Endothelial cell of umbilical vein (primary cell): ENCODE results near the gene RNF157. TPM values are rescaled to one million over a fixed set of nuclear protein-coding genes. Genes with fewer than 3 reads are reported as not detected.

ENCODE experiments used
- BruUV-seq: library from RNA; stranded (reverse); fragments of 400-500 nt; replicated peaks from 2 replicates; lab custom pipeline; 2021; lab: Mats Ljungman, UMichigan
- CTCF ChIA-PET: fragments of 300-600, 350-600 bp; sonication (Branson Sonifier 250); formaldehyde crosslinking; loops from one replicate; lab custom pipeline; 2021; ENCODE audit warnings: antibody characterized with exemption, inconsistent platforms; lab: Charles Lee
- POLR2A ChIA-PET: fragments of 300-600, 350-600 bp; sonication (Branson Sonifier 250); formaldehyde crosslinking; loops from one replicate; lab custom pipeline; 2021; ENCODE audit warnings: antibody characterized with exemption, inconsistent platforms; lab: Charles Lee
- DNase-seq: peaks from one replicate; pipeline ENCODE4 v3.0.0-alpha.2; 2011; ENCODE audit warnings: low read depth, low spot score
- FAIRE-seq: peaks from 2 replicates; lab custom pipeline; 2011; peaks lifted over from hg19 to GRCh38; lab: Jason Lieb, UNC
- H2AFZ ChIP-seq: 2 replicates; pipeline ENCODE4 v1.6.0; 2012; ENCODE audit warnings: low read depth, low read length, control low read depth, inconsistent platforms
- H3K27ac ChIP-seq: 2 replicates; pipeline ENCODE4 v1.5.1; 2011; ENCODE audit warnings: low read depth, mild to moderate bottlenecking, control low read depth, low read length, moderate library complexity; ENCODE audit not compliant: insufficient read depth
- H3K27me3 ChIP-seq, 2 experiments: 2 replicates each; pipeline versions ENCODE4 v1.6.0 to v1.6.1; 2011; ENCODE audit warnings: low read length in 2 of 2, mixed read lengths in 1 of 2; ENCODE audit not compliant: control insufficient read depth in 2 of 2, insufficient read depth in 2 of 2
- H3K36me3 ChIP-seq, 2 experiments: 2 replicates in 1 of 2; 3 replicates in 1 of 2; pipeline ENCODE4 v1.5.1; 2011; ENCODE audit warnings: low read length in 2 of 2, mild to moderate bottlenecking in 1 of 2, moderate library complexity in 1 of 2; ENCODE audit not compliant: control insufficient read depth in 2 of 2, insufficient read depth in 2 of 2; ENCODE audit errors: extremely low read depth in 1 of 2
- H3K4me1 ChIP-seq: 3 replicates; pipeline ENCODE4 v1.5.1; 2011; ENCODE audit warnings: mild to moderate bottlenecking, low read length; ENCODE audit not compliant: control insufficient read depth, insufficient read depth; ENCODE audit errors: extremely low read depth
- H3K4me2 ChIP-seq: 2 replicates; pipeline ENCODE4 v1.6.1; 2011; ENCODE audit warnings: low read length, control low read depth, mixed read lengths; ENCODE audit not compliant: insufficient read depth
- H3K4me3 ChIP-seq, 3 experiments: fragments of 200-600 bp in 1 of 3; sonication (generic), shearing (Covaris generic) in 1 of 3; replicated peaks in 1 of 3; 2 replicates each; pipeline ENCODE4 v1.5.1; 2011 to 2016; ENCODE audit warnings: control low read depth in 3 of 3, low read length in 3 of 3, mild to moderate bottlenecking in 2 of 3, inconsistent platforms in 1 of 3, low read depth in 1 of 3, moderate library complexity in 1 of 3; ENCODE audit not compliant: insufficient read depth in 1 of 3
- H3K79me2 ChIP-seq: 2 replicates; pipeline ENCODE4 v1.6.0; 2012; ENCODE audit warnings: low read length, inconsistent platforms; ENCODE audit not compliant: control insufficient read depth, insufficient read depth
- H3K9ac ChIP-seq: replicated peaks from 2 replicates; pipeline ENCODE3; 2011; ENCODE audit warnings: low read length, control low read depth; ENCODE audit not compliant: insufficient read depth; ENCODE audit errors: extremely low read depth
- H3K9me1 ChIP-seq: replicated peaks from 3 replicates; pipeline ENCODE4 v1.6.0; 2011; ENCODE audit warnings: mild to moderate bottlenecking, low read length; ENCODE audit not compliant: control insufficient read depth, insufficient read depth; ENCODE audit errors: extremely low read depth
- H3K9me3 ChIP-seq: replicated peaks from 2 replicates; pipeline ENCODE4 v1.5.1; 2012; ENCODE audit warnings: low read length, inconsistent platforms; ENCODE audit not compliant: control insufficient read depth, insufficient read depth
- H4K20me1 ChIP-seq: replicated peaks from 2 replicates; pipeline ENCODE3; 2011; ENCODE audit warnings: mild to moderate bottlenecking, low read length; ENCODE audit not compliant: control insufficient read depth, insufficient read depth; ENCODE audit errors: extremely low read depth
- CTCF ChIP-seq, 2 donors: IDR thresholded peaks; 1 replicate in 1 of 2; 2 replicates in 1 of 2; pipeline ENCODE4 v1.5.1; 2011; ENCODE audit warnings: low read length in 2 of 2, mild to moderate bottlenecking in 2 of 2, moderate library complexity in 2 of 2, control low read depth in 1 of 2, inconsistent platforms in 1 of 2, low read depth in 1 of 2; ENCODE audit not compliant: insufficient read depth in 1 of 2; ENCODE audit errors: extremely low read depth in 1 of 2
- EZH2 ChIP-seq: IDR thresholded peaks from 2 replicates; pipeline ENCODE4 v1.6.1; 2012; ENCODE audit warnings: borderline replicate concordance, low read depth, mild to moderate bottlenecking, moderate library complexity, low read length, inconsistent platforms; ENCODE audit not compliant: severe bottlenecking
- FOS ChIP-seq: IDR thresholded peaks from 2 replicates; pipeline ENCODE4 v1.6.1; 2011; ENCODE audit warnings: mild to moderate bottlenecking, low read length, moderate library complexity, borderline replicate concordance; ENCODE audit not compliant: insufficient read depth
- GATA2 ChIP-seq: IDR thresholded peaks from 2 replicates; pipeline ENCODE4 v1.7.0; 2011; ENCODE audit warnings: low read depth, mild to moderate bottlenecking, moderate library complexity, mixed read lengths, low read length; ENCODE audit not compliant: insufficient read length, insufficient read depth
- JUN ChIP-seq: IDR thresholded peaks from 2 replicates; pipeline ENCODE4 v1.6.1; 2011; ENCODE audit warnings: borderline replicate concordance, low read depth; ENCODE audit not compliant: insufficient read length, insufficient read depth
- MAX ChIP-seq: IDR thresholded peaks from 2 replicates; pipeline ENCODE4 v1.6.1; 2011; ENCODE audit not compliant: insufficient read depth, insufficient read length
- MYC ChIP-seq: IDR thresholded peaks from one replicate; pipeline ENCODE4 v1.6.1; 2011; ENCODE audit warnings: mild to moderate bottlenecking, low read depth, low read length
- POLR2A ChIP-seq: IDR thresholded peaks from 2 replicates; pipeline ENCODE4 v1.6.1; 2012; ENCODE audit warnings: low read depth, mild to moderate bottlenecking, control low read depth, low read length
- POLR2AphosphoS5 ChIP-seq: IDR thresholded peaks from 2 replicates; pipeline ENCODE4 v1.6.1; 2012; ENCODE audit warnings: low read depth, mild to moderate bottlenecking, control low read depth, low read length, moderate library complexity; ENCODE audit not compliant: insufficient read depth
- dilution Hi-C: fragments of 300-500 bp; cut with MboI; formaldehyde crosslinking; loops from one replicate; pipeline ENCODE4 v1.15.0; 2019; ENCODE audit warnings: low sequenced_read_pairs; ENCODE audit not compliant: extremely low pct_ligation_motif_present
- intact Hi-C: fragments of 100-400 bp; cut with micrococcal nuclease; formaldehyde crosslinking; loops from one replicate; pipeline ENCODE4 v1.10.0; 2022
- polyA plus RNA-seq, 4 experiments: library from polyadenylated mRNA; depleted of rRNA in 3 of 4; stranded (reverse) in 3 of 4; unstranded in 1 of 4; fragments of >200 nt; gene quantifications; 2 replicates each; pipeline versions ENCODE4 v1.2.1 to v1.2.3, GENCODE V29; 2011 to 2012; ENCODE audit warnings: missing spikeins in 1 of 4
- total RNA-seq: library from RNA; stranded (reverse); gene quantifications from 2 replicates; pipeline ENCODE4 v1.2.3, GENCODE V29; 2021

The RNF157 gene
- total and polyA plus RNA-seq, 2 donors (not counting 3 experiments of a cell fraction or from before 2014, with no cell fraction given) = 0.07 to 0.86 TPM

- H2AFZ ChIP-seq = no peak overlapping the region
- TF ChIP-seq JUN = no peak
- H3K4me1 ChIP-seq = no peaks in the 10 kb centered on the region
- no peaks in the 10 kb centered on the region for H3K36me3 ChIP-seq
- H3K9ac ChIP-seq = no peak overlapping the region
- no TSS peak for BruUV-seq
- no peak for DNase-seq
- no peak overlapping the region for H3K27ac ChIP-seq
- no peaks in the 10 kb centered on the region for H4K20me1 ChIP-seq
- H3K9me1 ChIP-seq = no peaks in the 10 kb centered on the region
- H3K4me2 ChIP-seq = no peak overlapping the region
- intact Hi-C loops = no loop called here
- no peaks in the 10 kb centered on the region for H3K79me2 ChIP-seq
- no peak for FAIRE-seq
- H3K4me3 ChIP-seq = no peak overlapping the region
- ChIA-PET POLR2A (no interaction called here), CTCF (interaction anchor here (2.0 to 3.8 kb wide), 2 partner anchors 10 to 12 kb away, joined by 4 to 23 read pairs; no protein-coding TSS in a partner anchor)
- peaks cover 17 to 24% of the 10 kb centered on the region in 2 experiments for H3K27me3 ChIP-seq
- dilution Hi-C loops = no loop called here
- no peaks in the 10 kb centered on the region for H3K9me3 ChIP-seq
These were observed 46.7 kb downstream of the RNF157 start for GRCh38 chr17:76193591-76193990.

GRCh38 chr17:76191896-76192295, 48.4 kb downstream of the RNF157 start:
- no TSS peak for BruUV-seq
- no peaks in the 10 kb centered on the region for H3K36me3 ChIP-seq
- no peak overlapping the region for H3K4me2 ChIP-seq

More at GRCh38 chr17:76191896-76192295, 48.4 kb downstream of the RNF157 start:
- no peak for TF ChIP-seq GATA2
- TF ChIP-seq MAX = no peak
- TF ChIP-seq FOS = no peak
- TF ChIP-seq POLR2A = no peak
- no peak for TF ChIP-seq JUN
- no peak for TF ChIP-seq MYC
- TF ChIP-seq EZH2 = no peak
- no peak for TF ChIP-seq CTCF (IDR thresholded peaks at IDR 0.05; ENCODE audit: extremely low read depth in 1 of 2, insufficient read depth in 1 of 2, low read depth in 1 of 2, low read length in 2 of 2)
- TF ChIP-seq POLR2AphosphoS5 = no peak
- dilution Hi-C loops (no loop called here), intact Hi-C loops (no loop called here)
- H3K9me3 ChIP-seq = no peaks in the 10 kb centered on the region
- peaks cover 19 to 28% of the 10 kb centered on the region in 2 experiments for H3K27me3 ChIP-seq
- H4K20me1 ChIP-seq = no peaks in the 10 kb centered on the region
- no peaks in the 10 kb centered on the region for H3K79me2 ChIP-seq
- no peak for FAIRE-seq
- DNase-seq = no peak
- H3K4me3 ChIP-seq = no peak overlapping the region
- H2AFZ ChIP-seq = no peak overlapping the region
- H3K27ac ChIP-seq = no peak overlapping the region
- no peaks in the 10 kb centered on the region for H3K4me1 ChIP-seq
- ChIA-PET POLR2A (interaction anchor here (0.7 kb wide), 1 partner anchor 19 kb away, joined by 4 read pairs; no protein-coding TSS in a partner anchor), CTCF (interaction anchor here (0.8 to 3.8 kb wide), 9 partner anchors 9 to 88 kb away, joined by 3 to 23 read pairs (median 3); no protein-coding TSS in a partner anchor)
- H3K9me1 ChIP-seq = no peaks in the 10 kb centered on the region
- no peak overlapping the region for H3K9ac ChIP-seq
